ENCODE measurements around the gene NLRP5.
"Not testable (repeated sequence)": the region's sequence is repeated elsewhere in the genome, so short reads cannot be mapped to it uniquely, and the experiment has no call there.

DNA sequence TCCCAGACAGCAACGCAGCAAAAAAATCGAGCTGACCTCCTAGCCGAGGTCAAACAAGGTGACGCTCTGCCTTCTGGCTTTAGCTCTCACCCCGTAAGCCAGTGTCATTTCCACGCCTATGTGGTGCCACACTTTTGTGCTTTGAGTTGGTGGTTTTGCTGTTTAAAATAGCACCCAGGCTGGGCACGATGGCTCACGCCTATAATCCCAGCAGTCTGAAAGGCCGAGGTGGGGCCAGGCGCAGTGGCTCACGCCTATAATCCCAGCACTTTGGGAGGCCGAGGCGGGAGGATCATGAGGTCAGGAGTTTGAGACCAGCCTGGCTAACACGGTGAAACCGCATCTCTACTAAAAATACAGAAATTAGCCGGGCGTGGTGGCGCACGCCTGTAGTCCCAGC lies 36.0 kb upstream of the NLRP5 start:
- TF ChIP-seq, protein P1, sequence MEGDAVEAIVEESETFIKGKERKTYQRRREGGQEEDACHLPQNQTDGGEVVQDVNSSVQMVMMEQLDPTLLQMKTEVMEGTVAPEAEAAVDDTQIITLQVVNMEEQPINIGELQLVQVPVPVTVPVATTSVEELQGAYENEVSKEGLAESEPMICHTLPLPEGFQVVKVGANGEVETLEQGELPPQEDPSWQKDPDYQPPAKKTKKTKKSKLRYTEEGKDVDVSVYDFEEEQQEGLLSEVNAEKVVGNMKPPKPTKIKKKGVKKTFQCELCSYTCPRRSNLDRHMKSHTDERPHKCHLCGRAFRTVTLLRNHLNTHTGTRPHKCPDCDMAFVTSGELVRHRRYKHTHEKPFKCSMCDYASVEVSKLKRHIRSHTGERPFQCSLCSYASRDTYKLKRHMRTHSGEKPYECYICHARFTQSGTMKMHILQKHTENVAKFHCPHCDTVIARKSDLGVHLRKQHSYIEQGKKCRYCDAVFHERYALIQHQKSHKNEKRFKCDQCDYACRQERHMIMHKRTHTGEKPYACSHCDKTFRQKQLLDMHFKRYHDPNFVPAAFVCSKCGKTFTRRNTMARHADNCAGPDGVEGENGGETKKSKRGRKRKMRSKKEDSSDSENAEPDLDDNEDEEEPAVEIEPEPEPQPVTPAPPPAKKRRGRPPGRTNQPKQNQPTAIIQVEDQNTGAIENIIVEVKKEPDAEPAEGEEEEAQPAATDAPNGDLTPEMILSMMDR (IDR thresholded peaks at IDR 0.05): not testable (repeated sequence)
- TF ChIP-seq POLR2AphosphoS5, POLR2A (IDR thresholded peaks at IDR 0.05): not testable (repeated sequence)
